GM23338 (cell line): ENCODE results near the gene TTC33. TPM values are rescaled to one million over a fixed set of nuclear protein-coding genes. Genes with fewer than 3 reads are reported as not detected.

Source experiments
- ATAC-seq: fragments of 200-7000 bp; cut with Tn5 transposase; 3 replicates; pipeline ENCODE4 v1.9.1; 2020
- DNase-seq: peaks from one replicate; pipeline ENCODE4 v3.0.0-alpha.2; 2015; ENCODE audit warnings: low spot score
- H2AFZ ChIP-seq: fragments of 200-600 bp; sonication (generic); 2 replicates; pipeline ENCODE4 v1.8.0; 2016; ENCODE audit warnings: antibody characterized with exemption, mild to moderate bottlenecking, moderate library complexity
- H3F3A ChIP-seq: fragments of 200-600 bp; sonication (generic); replicated peaks from 2 replicates; pipeline ENCODE4 v1.8.0; 2017; ENCODE audit warnings: antibody characterized with exemption, mixed run types, low read depth
- H3K27ac ChIP-seq: fragments of 200-600 bp; sonication (generic); 2 replicates; pipeline ENCODE4 v1.6.1; 2016; ENCODE audit warnings: low read depth
- H3K27me3 ChIP-seq: fragments of 200-600 bp; sonication (generic); 2 replicates; pipeline ENCODE4 v1.8.0; 2016; ENCODE audit warnings: mild to moderate bottlenecking, mixed run types, moderate library complexity; ENCODE audit not compliant: insufficient read depth
- H3K36me3 ChIP-seq: fragments of 200-600 bp; sonication (generic); 2 replicates; pipeline ENCODE4 v1.8.0; 2016; ENCODE audit warnings: mild to moderate bottlenecking; ENCODE audit not compliant: insufficient read depth
- H3K4me1 ChIP-seq: fragments of 200-600 bp; sonication (generic); 2 replicates; pipeline ENCODE4 v1.8.0; 2016; ENCODE audit warnings: mild to moderate bottlenecking, moderate library complexity; ENCODE audit not compliant: insufficient read depth
- H3K4me2 ChIP-seq: fragments of 200-600 bp; sonication (generic); 2 replicates; pipeline ENCODE4 v1.7.1; 2017; ENCODE audit warnings: mixed run types
- H3K4me3 ChIP-seq: fragments of 200-600 bp; sonication (generic); 2 replicates; pipeline ENCODE4 v1.6.1; 2016; ENCODE audit warnings: mixed run types
- H3K79me2 ChIP-seq: fragments of 200-600 bp; sonication (generic); replicated peaks from 2 replicates; pipeline ENCODE4 v1.8.0; 2017; ENCODE audit warnings: mild to moderate bottlenecking; ENCODE audit not compliant: insufficient read depth
- H3K9me2 ChIP-seq: fragments of 200-600 bp; sonication (generic); 2 replicates; pipeline ENCODE4 v1.8.0; 2017; ENCODE audit not compliant: insufficient read depth
- H4K20me1 ChIP-seq: fragments of 200-600 bp; sonication (generic); replicated peaks from 2 replicates; pipeline ENCODE4 v1.8.0; 2017; ENCODE audit warnings: mild to moderate bottlenecking; ENCODE audit not compliant: insufficient read depth
- H3K27ac Mint-ChIP-seq: 2 replicates; pipeline ENCODE4 v1.8.0; 2020; ENCODE audit warnings: inconsistent platforms, mild to moderate bottlenecking, moderate library complexity, mixed read lengths
- H3K27me3 Mint-ChIP-seq: 3 replicates; pipeline ENCODE4 v1.8.0; 2022; ENCODE audit warnings: low read depth, mild to moderate bottlenecking, moderate library complexity, mixed read lengths, inconsistent platforms; ENCODE audit not compliant: insufficient read depth, poor library complexity
- H3K36me3 Mint-ChIP-seq: 3 replicates; pipeline ENCODE4 v1.8.0; 2021; ENCODE audit warnings: low read depth, mild to moderate bottlenecking, inconsistent platforms, moderate library complexity, mixed read lengths
- H3K4me1 Mint-ChIP-seq: 3 replicates; pipeline ENCODE4 v1.8.0; 2020; ENCODE audit warnings: mild to moderate bottlenecking, inconsistent platforms, mixed read lengths
- H3K4me3 Mint-ChIP-seq: 3 replicates; pipeline ENCODE4 v1.8.0; 2021; ENCODE audit warnings: moderate library complexity, mild to moderate bottlenecking, inconsistent platforms, mixed read lengths
- H3K9me3 Mint-ChIP-seq: 3 replicates; pipeline ENCODE4 v1.8.0; 2020; ENCODE audit warnings: moderate library complexity, mild to moderate bottlenecking, inconsistent platforms, mixed read lengths
- CREB1 ChIP-seq: fragments of 250-450 bp; sonication (Bioruptor Pico); IDR thresholded peaks from 2 replicates; pipeline ENCODE4 v1.5.0; 2020; ENCODE audit warnings: low read depth, mild to moderate bottlenecking, moderate library complexity
- CTCF ChIP-seq, 2 experiments: fragments of 200-600 bp in 1 of 2; sonication (generic) in 1 of 2; conservative IDR thresholded peaks; 2 replicates each; pipeline versions ENCODE4 v1.5.1 to v1.6.1; 2016 to 2017; ENCODE audit warnings: antibody characterized with exemption in 2 of 2, low read depth in 2 of 2, mild to moderate bottlenecking in 2 of 2, moderate library complexity in 1 of 2
- ETS1 ChIP-seq: IDR thresholded peaks from 2 replicates; pipeline ENCODE4 v1.6.1; 2016; ENCODE audit warnings: antibody characterized with exemption
- EZH2 ChIP-seq: fragments of 200-600 bp; sonication (generic); IDR thresholded peaks from one replicate; pipeline ENCODE4 v1.8.0; 2017; ENCODE audit warnings: antibody characterized with exemption, mild to moderate bottlenecking, low read depth; ENCODE audit not compliant: unreplicated experiment
- EZH2phosphoT487 ChIP-seq: fragments of 200-600 bp; sonication (generic); IDR thresholded peaks from one replicate; pipeline ENCODE4 v1.8.1; 2018; ENCODE audit warnings: antibody characterized with exemption; ENCODE audit not compliant: unreplicated experiment
- JUNB ChIP-seq: IDR thresholded peaks from one replicate; pipeline ENCODE4 v1.6.1; 2016; ENCODE audit warnings: antibody characterized with exemption; ENCODE audit not compliant: unreplicated experiment
- NANOG ChIP-seq: IDR thresholded peaks from 2 replicates; pipeline ENCODE4 v1.6.1; 2016; ENCODE audit warnings: antibody characterized with exemption, borderline replicate concordance
- POLR2AphosphoS5 ChIP-seq: IDR thresholded peaks from 2 replicates; pipeline ENCODE4 v1.6.1; 2016; ENCODE audit warnings: antibody characterized with exemption, low read depth
- REST ChIP-seq: IDR thresholded peaks from one replicate; pipeline ENCODE4 v1.6.1; 2018; ENCODE audit warnings: antibody characterized with exemption; ENCODE audit not compliant: unreplicated experiment
- STAT1 ChIP-seq: IDR thresholded peaks from one replicate; pipeline ENCODE4 v1.6.1; 2016; ENCODE audit warnings: antibody characterized with exemption; ENCODE audit not compliant: unreplicated experiment
- ZNF114 ChIP-seq: fragments of 250-450 bp; sonication (Bioruptor Pico); IDR thresholded peaks from 2 replicates; pipeline ENCODE4 v1.5.0; 2020; ENCODE audit warnings: mild to moderate bottlenecking, moderate library complexity
- ZNF331 ChIP-seq: fragments of 250-450 bp; sonication (Bioruptor Pico); IDR thresholded peaks from 2 replicates; pipeline ENCODE4 v1.5.0; 2020; ENCODE audit warnings: low read depth, mild to moderate bottlenecking, moderate library complexity
- ZNF462 ChIP-seq: fragments of 250-450 bp; sonication (Bioruptor Pico); IDR thresholded peaks from 2 replicates; pipeline ENCODE4 v1.5.0; 2020; ENCODE audit warnings: mild to moderate bottlenecking, moderate library complexity
- polyA plus RNA-seq: library from polyadenylated mRNA; unstranded; fragments of >200 nt; fragmentation: Nextera tagmentation; extraction: Ambion mirVana; gene quantifications from 2 replicates; pipeline ENCODE4 v1.2.1, GENCODE V29; 2016
- total RNA-seq: library from RNA; depleted of rRNA; stranded (reverse); fragments of >200 nt; shearing (Covaris generic); gene quantifications from 2 replicates; pipeline ENCODE4 v1.2.3, GENCODE V29; 2014

Gene TTC33
- total and polyA plus RNA-seq, 2 experiments from 2014 or later, result 4.1 to 11.5 TPM

GRCh38 chr5:40556811-40557210 is 198.9 kb downstream of the TTC33 start:
- peaks cover 9% of the 10 kb centered on the region; the same call in 2 of the 3 replicates for H3K4me1 Mint-ChIP-seq
- Histone ChIP-seq H4K20me1 (no peaks in the 10 kb centered on the region), H3F3A (no peaks in the 10 kb centered on the region), H2AFZ (no peak overlapping the region), H3K27ac (no peak overlapping the region), H3K36me3 (no peaks in the 10 kb centered on the region), H3K79me2 (no peaks in the 10 kb centered on the region), H3K27me3 (no peaks in the 10 kb centered on the region), H3K4me3 (no peak overlapping the region), H3K9me2 (no peaks in the 10 kb centered on the region), H3K4me1 (peaks cover 8% of the 10 kb centered on the region; the same call in 1 of the 2 replicates), H3K4me2 (no peak overlapping the region)
- H3K36me3 Mint-ChIP-seq, result no peaks in the 10 kb centered on the region
- no peaks in the 10 kb centered on the region for H3K27me3 Mint-ChIP-seq
- H3K4me3 Mint-ChIP-seq, result no peak overlapping the region
- TF ChIP-seq NANOG, result no peak
- TF ChIP-seq EZH2, result no peak
- no peak for TF ChIP-seq JUNB
- no peak for TF ChIP-seq CREB1
- TF ChIP-seq POLR2AphosphoS5, result no peak
- TF ChIP-seq ZNF114, result no peak
- no peak for TF ChIP-seq ZNF462 (CRISPR knock-in tag)
- TF ChIP-seq ETS1, result no peak
- TF ChIP-seq CTCF (conservative IDR thresholded peaks at IDR 0.05; ENCODE audit: low read depth in 2 of 2), result no peak
- no peak for TF ChIP-seq EZH2phosphoT487
- TF ChIP-seq REST, result no peak
- TF ChIP-seq STAT1, result no peak
- TF ChIP-seq ZNF331 (CRISPR knock-in tag), result no peak
- H3K27ac Mint-ChIP-seq, result no peak overlapping the region
- DNase-seq (no peak), ATAC-seq (no peak)
- H3K9me3 Mint-ChIP-seq, result no peaks in the 10 kb centered on the region
